GM19452 (cell line): Measurements from ENCODE around the gene PRKRIP1.
A peak's percentile ranks its signal among the peaks of the same experiment; 100 is the strongest.
"Not testable (repeated sequence)": the region's sequence is repeated elsewhere in the genome, so short reads cannot be mapped to it uniquely, and the experiment has no call there.

Source experiments
- ATAC-seq: cut with Tn5 transposase; IDR thresholded peaks from one replicate; pipeline ENCODE4 v1.9.1; 2021; ENCODE audit not compliant: unreplicated experiment

Gene PRKRIP1

GRCh38 chr7:102455596-102455995, 59.4 kb downstream of the PRKRIP1 start:
- ATAC-seq: no peak

- no peak for ATAC-seq
These were observed 60.2 kb downstream of the PRKRIP1 start for GRCh38 chr7:102456327-102456726.

- ATAC-seq: no peak
These were observed 61.3 kb downstream of the PRKRIP1 start for GRCh38 chr7:102457352-102457924.

GRCh38 chr7:102459221-102459844, 63.2 kb downstream of the PRKRIP1 start:
- ATAC-seq: no peak

GRCh38 chr7:102460467-102460866, 64.3 kb downstream of the PRKRIP1 start:
- ATAC-seq: no peak

GRCh38 chr7:102463841-102464576, 67.8 kb downstream of the PRKRIP1 start:
- ATAC-seq: no peak

- ATAC-seq: peak; percentile 94
These were observed 68.6 kb downstream of the PRKRIP1 start, which contains the start of the genes ALKBH4 and LRWD1 for GRCh38 chr7:102464577-102465280. Gene ALKBH4, minus strand, starts transcription at chr7:102464863. Its CDS starts 27 bp downstream, at chr7:102464836. Gene LRWD1, plus strand, starts transcription at chr7:102464984. Its CDS starts 97 bp downstream, at chr7:102465081.

GRCh38 chr7:102466097-102466496, 69.9 kb downstream of the PRKRIP1 start:
- no peak for ATAC-seq

GRCh38 chr7:102467581-102468477, 71.7 kb downstream of the PRKRIP1 start:
- no peak for ATAC-seq

- no peak for ATAC-seq
These were observed 72.6 kb downstream of the PRKRIP1 start for GRCh38 chr7:102468478-102469350.

GRCh38 chr7:102469351-102469971, 73.3 kb downstream of the PRKRIP1 start:
- no peak for ATAC-seq

GRCh38 chr7:102469972-102470825, 74.0 kb downstream of the PRKRIP1 start:
- no peak for ATAC-seq

GRCh38 chr7:102471791-102472125, 75.6 kb downstream of the PRKRIP1 start:
- no peak for ATAC-seq

GRCh38 chr7:102472126-102473041, 76.2 kb downstream of the PRKRIP1 start:
- ATAC-seq: no peak

GRCh38 chr7:102473271-102473991, 77.3 kb downstream of the PRKRIP1 start:
- no peak for ATAC-seq

- not testable (repeated sequence) for ATAC-seq
These were observed 78.0 kb downstream of the PRKRIP1 start for GRCh38 chr7:102474116-102474515.
